ENCODE results near the gene STX12.
"Not testable (repeated sequence)": the region's sequence is repeated elsewhere in the genome, so short reads cannot be mapped to it uniquely, and the experiment has no call there.

Gene STX12

GRCh38 chr1:27856561-27857343 lies 83.7 kb downstream of the STX12 start:
- no peak overlapping the region for H3K27ac ChIP-seq
- CTCF ChIA-PET, result interaction anchor here (1.0 to 2.3 kb wide), 5 partner anchors 15 to 235 kb away, joined by 3 to 26 read pairs (median 6); no protein-coding TSS in a partner anchor
- DNase-seq (ENCODE audit: low spot score), result no peak
- POLR2A ChIA-PET (ENCODE audit: low non-redundant PET), result no interaction called here
- TF ChIP-seq CTCF (conservative IDR thresholded peaks at IDR 0.05; ENCODE audit: low read depth), result no peak

- H3K27ac ChIP-seq; DNase-seq (ENCODE audit: low spot score); POLR2A ChIA-PET (ENCODE audit: low non-redundant PET): not testable (repeated sequence)
- CTCF ChIA-PET, result interaction anchor here (0.6 to 2.3 kb wide), 21 partner anchors 8 to 1283 kb away, joined by 3 to 26 read pairs (median 4); no protein-coding TSS in a partner anchor
Measured at GRCh38 chr1:27857552-27857951, 84.5 kb downstream of the STX12 start.

- DNase-seq (ENCODE audit: low spot score), result peak; percentile 81
- CTCF ChIA-PET, result interaction anchor here (0.6 to 2.3 kb wide), 24 partner anchors 9 to 1282 kb away, joined by 3 to 26 read pairs (median 4); no protein-coding TSS in a partner anchor
Measured at GRCh38 chr1:27858072-27858948, 85.3 kb downstream of the STX12 start.

GRCh38 chr1:27858949-27859576 lies 86.0 kb downstream of the STX12 start:
- CTCF ChIA-PET, result interaction anchor here (0.6 to 2.3 kb wide), 6 partner anchors 10 to 354 kb away, joined by 3 to 26 read pairs (median 6); no protein-coding TSS in a partner anchor
- POLR2A ChIA-PET (ENCODE audit: low non-redundant PET), result no interaction called here
- no peak for TF ChIP-seq CTCF (conservative IDR thresholded peaks at IDR 0.05; ENCODE audit: low read depth)

More at GRCh38 chr1:27858072-27858948, 85.3 kb downstream of the STX12 start:
- peak; percentile 94 for TF ChIP-seq CTCF (conservative IDR thresholded peaks at IDR 0.05; ENCODE audit: low read depth)
- POLR2A ChIA-PET (ENCODE audit: low non-redundant PET), result no interaction called here
- H3K27ac ChIP-seq, result peak overlapping the region; percentile 33

GRCh38 chr1:27861436-27861835 lies 88.4 kb downstream of the STX12 start:
- no peak for DNase-seq (ENCODE audit: low spot score)
- CTCF ChIA-PET, result no interaction called here
- POLR2A ChIA-PET (ENCODE audit: low non-redundant PET), result no interaction called here
- no peak overlapping the region for H3K27ac ChIP-seq
- no peak for TF ChIP-seq CTCF (conservative IDR thresholded peaks at IDR 0.05; ENCODE audit: low read depth)

More at GRCh38 chr1:27858949-27859576, 86.0 kb downstream of the STX12 start:
- DNase-seq (ENCODE audit: low spot score), result no peak
- H3K27ac ChIP-seq, result peak overlapping the region; percentile 33

- no peak for DNase-seq (ENCODE audit: low spot score)
- ChIA-PET POLR2A (ENCODE audit: low non-redundant PET) (no interaction called here), CTCF (no interaction called here)
- TF ChIP-seq CTCF (conservative IDR thresholded peaks at IDR 0.05; ENCODE audit: low read depth), result no peak
- H3K27ac ChIP-seq, result peak overlapping the region; percentile 78; the same call in 1 of the 2 replicates
Measured at GRCh38 chr1:27862004-27862403, 89.0 kb downstream of the STX12 start.
